Loucy (cell line): Measurements from ENCODE around the gene TMEM107.

Source experiments
- CTCF ChIP-seq: fragments of 200-600 bp; sonication (generic); conservative IDR thresholded peaks from 2 replicates; pipeline ENCODE4 v1.5.1; 2014; ENCODE audit warnings: mild to moderate bottlenecking, antibody characterized with exemption, low read length
- EZH2phosphoT487 ChIP-seq: fragments of 200-600 bp; IDR thresholded peaks from 2 replicates; pipeline ENCODE4 v1.6.1; 2018; ENCODE audit warnings: antibody characterized with exemption, mild to moderate bottlenecking, moderate library complexity, borderline replicate concordance

- TF ChIP-seq CTCF, result no peak
- no peak for TF ChIP-seq EZH2phosphoT487
Observed at GRCh38 chr17:8131844-8132441, 44.2 kb downstream of the TMEM107 start.
